HFF-Myc (cell line): ENCODE results near the gene GRIK5.

Experiments
- DNase-seq: peaks from one replicate; pipeline ENCODE4 v3.0.0-alpha.2; 2011; ENCODE audit warnings: low read depth; ENCODE audit errors: extremely low read depth
- H3K4me3 ChIP-seq: replicated peaks from 2 replicates; pipeline ENCODE4 v1.5.1; 2011; ENCODE audit warnings: low read depth, mild to moderate bottlenecking, control low read depth, low read length
- TF ChIP-seq, protein P1 (sequence below): IDR thresholded peaks from 2 replicates; pipeline ENCODE4 v1.5.1; 2012; ENCODE audit warnings: mild to moderate bottlenecking, low read depth, low read length, control low read depth; ENCODE audit errors: missing control alignments

GRIK5 gene

DNA sequence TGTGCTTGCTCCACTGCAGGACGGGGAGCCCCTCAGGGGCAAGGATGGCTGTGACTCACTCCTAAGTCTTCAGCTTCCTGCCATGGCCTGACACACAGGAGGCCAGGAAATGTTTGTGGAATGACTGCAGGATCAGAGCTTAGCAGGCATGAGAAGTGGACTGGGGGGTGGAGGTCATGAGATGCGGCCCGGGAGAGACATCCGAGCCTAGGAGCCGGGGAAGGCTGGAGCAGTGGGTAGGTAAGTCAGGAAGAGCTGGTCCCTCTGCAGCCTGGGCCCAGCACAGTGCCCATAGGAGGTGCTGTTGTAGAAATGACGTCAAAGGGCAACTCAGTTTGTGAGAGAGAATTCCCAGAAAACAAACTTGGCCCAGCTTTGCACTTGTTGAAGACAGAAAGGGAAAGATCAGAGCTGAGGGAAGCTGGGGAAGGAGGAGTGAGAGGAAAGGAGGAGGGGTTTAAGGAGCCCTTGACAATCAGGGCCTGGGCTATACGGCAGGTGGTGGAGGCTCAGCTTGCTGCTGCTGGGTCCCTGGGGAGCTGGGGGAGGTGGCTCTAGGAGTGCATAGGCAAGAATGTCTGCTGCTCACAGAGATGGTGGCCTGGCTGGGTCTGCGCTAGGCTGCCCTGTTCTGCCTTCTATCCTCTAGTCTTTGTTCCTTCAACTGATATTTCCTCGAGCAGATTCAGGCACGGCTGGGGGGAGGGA, 43.8 kb upstream of the GRIK5 start:
- peak; percentile 93 for DNase-seq
- TF ChIP-seq, protein P1, sequence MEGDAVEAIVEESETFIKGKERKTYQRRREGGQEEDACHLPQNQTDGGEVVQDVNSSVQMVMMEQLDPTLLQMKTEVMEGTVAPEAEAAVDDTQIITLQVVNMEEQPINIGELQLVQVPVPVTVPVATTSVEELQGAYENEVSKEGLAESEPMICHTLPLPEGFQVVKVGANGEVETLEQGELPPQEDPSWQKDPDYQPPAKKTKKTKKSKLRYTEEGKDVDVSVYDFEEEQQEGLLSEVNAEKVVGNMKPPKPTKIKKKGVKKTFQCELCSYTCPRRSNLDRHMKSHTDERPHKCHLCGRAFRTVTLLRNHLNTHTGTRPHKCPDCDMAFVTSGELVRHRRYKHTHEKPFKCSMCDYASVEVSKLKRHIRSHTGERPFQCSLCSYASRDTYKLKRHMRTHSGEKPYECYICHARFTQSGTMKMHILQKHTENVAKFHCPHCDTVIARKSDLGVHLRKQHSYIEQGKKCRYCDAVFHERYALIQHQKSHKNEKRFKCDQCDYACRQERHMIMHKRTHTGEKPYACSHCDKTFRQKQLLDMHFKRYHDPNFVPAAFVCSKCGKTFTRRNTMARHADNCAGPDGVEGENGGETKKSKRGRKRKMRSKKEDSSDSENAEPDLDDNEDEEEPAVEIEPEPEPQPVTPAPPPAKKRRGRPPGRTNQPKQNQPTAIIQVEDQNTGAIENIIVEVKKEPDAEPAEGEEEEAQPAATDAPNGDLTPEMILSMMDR = peak; percentile 63
- 0 out of 2 replicates have a peak overlapping the region, but pooled peaks have one; percentile 1 for H3K4me3 ChIP-seq

DNA sequence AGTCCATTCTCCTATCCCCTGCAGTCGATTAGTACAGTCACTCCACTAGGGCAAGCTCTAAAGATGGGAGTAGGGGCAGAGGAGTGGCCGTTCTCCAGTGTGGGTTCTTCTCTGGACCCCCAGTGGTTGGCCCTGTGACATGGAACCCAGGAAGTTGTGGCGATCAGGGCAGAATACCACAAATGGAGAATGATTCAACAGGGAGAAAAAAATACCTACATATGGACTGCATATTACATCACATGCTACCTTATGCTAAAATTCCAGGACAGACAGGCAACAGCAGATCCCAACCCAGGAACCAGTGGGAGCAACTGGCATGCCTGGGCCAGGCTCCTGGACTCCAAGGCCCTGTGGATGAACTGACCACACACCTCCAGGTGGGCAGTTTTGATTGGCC, 41.8 kb upstream of the GRIK5 start:
- no peak for DNase-seq
- TF ChIP-seq, protein P1 = no peak
- H3K4me3 ChIP-seq = no peak overlapping the region

DNA sequence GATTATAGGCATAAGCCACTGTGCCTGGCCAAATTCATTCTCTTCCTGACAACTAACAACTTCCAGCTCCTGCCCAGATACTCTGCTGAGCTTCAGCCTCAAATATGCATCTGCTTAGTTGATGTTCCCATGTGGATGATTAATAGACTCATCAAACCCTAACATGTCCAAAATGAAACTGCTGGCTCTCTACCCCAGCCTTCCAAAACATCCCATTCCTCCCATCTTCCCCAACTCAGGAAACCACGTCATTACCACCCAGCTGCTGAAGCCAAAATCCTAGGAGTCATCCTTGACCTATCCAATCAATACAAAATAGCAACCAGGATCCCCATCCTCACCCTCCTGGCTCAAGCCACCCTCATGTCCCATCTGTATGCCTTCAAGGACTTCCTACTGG, 41.4 kb upstream of the GRIK5 start:
- TF ChIP-seq, protein P1 = no peak
- no peak for DNase-seq
- no peak overlapping the region for H3K4me3 ChIP-seq

DNA sequence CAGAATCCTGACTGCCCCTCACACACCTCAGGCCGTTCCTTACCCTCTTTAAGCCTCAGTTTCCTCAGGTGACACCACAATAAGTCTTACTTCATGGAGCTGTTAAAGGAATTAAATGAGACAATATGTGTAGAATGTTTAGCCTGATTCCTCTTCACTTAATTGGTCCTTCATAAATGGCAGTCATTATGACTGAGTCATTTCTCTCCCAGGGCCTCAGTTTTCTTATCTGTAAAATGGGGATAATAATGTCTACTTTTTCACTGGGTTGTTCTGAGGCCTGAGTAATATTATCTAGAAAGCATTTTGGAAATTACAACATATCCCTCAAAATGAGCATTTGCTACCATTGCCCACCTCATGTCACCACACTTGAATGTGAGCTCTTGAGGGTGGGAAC, 40.7 kb upstream of the GRIK5 start:
- DNase-seq = no peak
- no peak overlapping the region for H3K4me3 ChIP-seq
- TF ChIP-seq, protein P1 = no peak

DNA sequence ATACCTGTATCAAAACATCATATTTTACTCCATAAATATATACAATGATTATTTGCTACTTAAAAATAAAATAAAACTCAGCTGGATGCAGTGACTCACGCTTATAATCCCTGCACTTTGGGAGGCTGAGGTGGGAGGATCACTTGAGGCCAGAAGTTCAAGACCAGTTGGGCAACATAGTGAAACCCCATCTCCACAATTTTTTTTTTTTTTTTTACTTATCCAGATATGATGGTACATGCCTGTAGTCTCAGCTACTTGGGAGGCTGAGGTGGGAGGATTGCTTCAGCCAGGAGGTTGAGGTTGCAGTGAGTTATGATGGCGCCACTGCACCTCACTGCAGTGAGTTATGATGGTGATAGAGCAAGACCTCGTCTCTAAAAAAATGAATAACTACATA, 39.9 kb upstream of the GRIK5 start:
- H3K4me3 ChIP-seq = no peak overlapping the region
- no peak for DNase-seq
- TF ChIP-seq, protein P1 = no peak

DNA sequence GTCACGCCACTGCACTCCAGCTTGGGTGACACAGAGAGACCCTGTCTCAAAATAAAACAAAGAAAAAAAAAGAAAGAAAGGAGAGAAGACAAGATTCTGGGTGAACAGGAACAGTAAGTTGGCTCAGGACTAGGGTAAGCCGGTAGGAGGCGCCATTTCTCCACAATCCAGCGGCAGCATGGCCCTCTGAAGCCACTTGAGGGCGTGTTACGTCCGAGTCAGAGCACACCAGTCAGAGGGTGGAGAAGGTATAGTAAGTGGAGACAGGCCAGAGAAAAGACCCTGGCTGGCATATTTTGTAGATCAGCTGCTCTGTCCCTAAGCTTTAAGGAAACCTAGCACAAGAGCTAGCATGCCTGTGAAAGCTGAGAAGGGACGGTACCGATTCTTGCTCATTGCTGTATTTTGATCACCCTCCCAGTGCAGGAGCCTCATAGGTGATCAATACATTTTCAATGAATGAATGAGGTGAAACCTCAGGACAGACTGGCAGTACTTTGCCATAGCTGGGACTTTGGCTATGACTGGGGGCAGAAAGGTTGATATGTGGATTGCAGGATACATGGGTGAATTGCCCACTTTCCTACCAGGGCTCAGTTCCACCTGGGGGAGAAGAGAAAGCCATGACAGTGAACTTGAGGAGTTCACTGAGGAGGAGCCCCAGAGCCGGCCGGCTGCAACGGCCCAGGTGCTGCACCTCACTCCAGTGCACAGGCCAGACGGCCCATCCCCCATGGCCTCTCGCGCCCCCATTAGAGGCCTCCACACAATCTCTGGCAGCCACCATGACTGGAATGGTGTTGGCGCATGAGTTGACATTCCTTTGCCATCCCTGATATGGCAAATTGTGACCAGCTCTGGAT, 38.8 kb upstream of the GRIK5 start:
- no peak overlapping the region for H3K4me3 ChIP-seq
- TF ChIP-seq, protein P1 = peak; percentile 100
- peak; percentile 84 for DNase-seq
